Measurements from ENCODE around the gene ATP6V1A. TPM values are rescaled to one million over a fixed set of nuclear protein-coding genes. Genes with fewer than 3 reads are reported as not detected.
A peak's percentile ranks its signal among the peaks of the same experiment; 100 is the strongest.

ATP6V1A gene
- 10 to 100 TPM; 30.5 to 33.2 TPM for total RNA-seq
- long read RNA-seq, full-length matches to known transcripts = 24 of 30 reads
- long read RNA-seq, partial matches to known transcripts = 5 of 30 reads
- long read RNA-seq, other reads (novel, unspliced or antisense) = 1 of 30 reads

GRCh38 chr3:113746548-113747282 lies at the start of gene ATP6V1A:
Gene ATP6V1A, plus strand, starts transcription at chr3:113747035. Its CDS starts 31,719 bp downstream, at chr3:113778754.
- intact Hi-C loops (cut with DNase I) = loop anchor here in 1 of 2 donors (5.0 kb wide), 1 partner anchor 49 kb away; the partner anchor contains the start of gene USF3
- DNase-seq (peak; percentile 89), ATAC-seq (peak; percentile 79)

GRCh38 chr3:113697500-113698090 lies 49.2 kb upstream of the ATP6V1A start:
- intact Hi-C loops (cut with DNase I) = loop anchor here in 1 of 2 donors (5.0 kb wide), 1 partner anchor 50 kb away; the partner anchor contains the start of genes ATP6V1A and NAA50
- ATAC-seq = no peak
- DNase-seq = no peak

- DNase-seq (no peak), ATAC-seq (no peak)
- intact Hi-C loops (cut with DNase I) = loop anchor here in 1 of 2 donors (5.0 kb wide), 1 partner anchor 49 kb away; the partner anchor contains the start of genes ATP6V1A and NAA50
Observed at GRCh38 chr3:113698213-113698742, 48.6 kb upstream of the ATP6V1A start.

GRCh38 chr3:113698956-113699355 lies 47.9 kb upstream of the ATP6V1A start:
- ATAC-seq = no peak
- intact Hi-C loops (cut with DNase I) = loop anchor here in 1 of 2 donors (5.0 kb wide), 1 partner anchor 48 kb away; the partner anchor contains the start of genes ATP6V1A and NAA50
- peak; percentile 29 for DNase-seq

- no peak for DNase-seq
- intact Hi-C loops (cut with DNase I) = no loop called here
- no peak for ATAC-seq
Observed at GRCh38 chr3:113707835-113708234, 39.0 kb upstream of the ATP6V1A start.

- intact Hi-C loops (cut with DNase I) = no loop called here
- DNase-seq = no peak
- ATAC-seq = no peak
Observed at GRCh38 chr3:113712129-113712528, 34.7 kb upstream of the ATP6V1A start.

GRCh38 chr3:113714702-113715101 lies 32.1 kb upstream of the ATP6V1A start:
- intact Hi-C loops (cut with DNase I) = no loop called here
- DNase-seq (no peak), ATAC-seq (peak in 1 of 2 donors; percentile 31)

- ATAC-seq (peak in 1 of 2 donors; percentile 15), DNase-seq (no peak)
- intact Hi-C loops (cut with DNase I) = no loop called here
Observed at GRCh38 chr3:113717308-113717707, 29.5 kb upstream of the ATP6V1A start.

- ATAC-seq (no peak), DNase-seq (no peak)
- intact Hi-C loops (cut with DNase I) = no loop called here
Observed at GRCh38 chr3:113717818-113718217, 29.0 kb upstream of the ATP6V1A start.

- ATAC-seq = peak in 1 of 2 donors; percentile 72
- intact Hi-C loops (cut with DNase I) = no loop called here
- DNase-seq = no peak
Observed at GRCh38 chr3:113719294-113719693, 27.5 kb upstream of the ATP6V1A start.

GRCh38 chr3:113719758-113720157 lies 27.1 kb upstream of the ATP6V1A start:
- DNase-seq = no peak
- ATAC-seq = no peak
- intact Hi-C loops (cut with DNase I) = no loop called here

GRCh38 chr3:113721636-113722035 lies 25.2 kb upstream of the ATP6V1A start:
- intact Hi-C loops (cut with DNase I) = no loop called here
- DNase-seq (no peak), ATAC-seq (no peak)

- intact Hi-C loops (cut with DNase I) = no loop called here
- ATAC-seq (no peak), DNase-seq (no peak)
Observed at GRCh38 chr3:113728661-113729060, 18.2 kb upstream of the ATP6V1A start.

GRCh38 chr3:113730550-113730949 lies 16.3 kb upstream of the ATP6V1A start:
- intact Hi-C loops (cut with DNase I) = loop anchor here in 1 of 2 donors (10.0 kb wide), 2 partner anchors 114 to 324 kb away; partner anchors contain the start of genes CCDC191 and QTRT2
- DNase-seq = no peak
- no peak for ATAC-seq

- ATAC-seq (no peak), DNase-seq (no peak)
- intact Hi-C loops (cut with DNase I) = loop anchor here in 1 of 2 donors (10.0 kb wide), 2 partner anchors 113 to 323 kb away; partner anchors contain the start of genes CCDC191 and QTRT2
Observed at GRCh38 chr3:113731694-113732093, 15.1 kb upstream of the ATP6V1A start.

GRCh38 chr3:113736548-113737089 lies 10.2 kb upstream of the ATP6V1A start:
- intact Hi-C loops (cut with DNase I) = loop anchor here in 1 of 2 donors (10.0 kb wide), 2 partner anchors 108 to 318 kb away; partner anchors contain the start of genes CCDC191 and QTRT2
- DNase-seq (no peak), ATAC-seq (peak; percentile 76 to 82)

GRCh38 chr3:113741086-113741485 lies 5.7 kb upstream of the ATP6V1A start:
- intact Hi-C loops (cut with DNase I) = loop anchor here in 1 of 2 donors (5.0 kb wide), 1 partner anchor 244 kb away; no protein-coding TSS in a partner anchor
- no peak for ATAC-seq
- DNase-seq = no peak

- ATAC-seq (no peak), DNase-seq (no peak)
- intact Hi-C loops (cut with DNase I) = loop anchor here in 1 of 2 donors (5.0 kb wide), 1 partner anchor 244 kb away; no protein-coding TSS in a partner anchor
Observed at GRCh38 chr3:113741620-113742019, 5.2 kb upstream of the ATP6V1A start.

- ATAC-seq (no peak), DNase-seq (no peak)
- intact Hi-C loops (cut with DNase I) = loop anchor here in 1 of 2 donors (5.0 kb wide), 1 partner anchor 246 kb away; no protein-coding TSS in a partner anchor
Observed at GRCh38 chr3:113743006-113743630, 3.7 kb upstream of the ATP6V1A start.

Measured in left cardiac atrium (tissue), 4 donors.